ENCODE measurements around the gene CCDC50.

Gene CCDC50

GRCh38 chr3:191320316-191320715 is 8.9 kb upstream of the CCDC50 start:
- DNase-seq: no peak

DNA sequence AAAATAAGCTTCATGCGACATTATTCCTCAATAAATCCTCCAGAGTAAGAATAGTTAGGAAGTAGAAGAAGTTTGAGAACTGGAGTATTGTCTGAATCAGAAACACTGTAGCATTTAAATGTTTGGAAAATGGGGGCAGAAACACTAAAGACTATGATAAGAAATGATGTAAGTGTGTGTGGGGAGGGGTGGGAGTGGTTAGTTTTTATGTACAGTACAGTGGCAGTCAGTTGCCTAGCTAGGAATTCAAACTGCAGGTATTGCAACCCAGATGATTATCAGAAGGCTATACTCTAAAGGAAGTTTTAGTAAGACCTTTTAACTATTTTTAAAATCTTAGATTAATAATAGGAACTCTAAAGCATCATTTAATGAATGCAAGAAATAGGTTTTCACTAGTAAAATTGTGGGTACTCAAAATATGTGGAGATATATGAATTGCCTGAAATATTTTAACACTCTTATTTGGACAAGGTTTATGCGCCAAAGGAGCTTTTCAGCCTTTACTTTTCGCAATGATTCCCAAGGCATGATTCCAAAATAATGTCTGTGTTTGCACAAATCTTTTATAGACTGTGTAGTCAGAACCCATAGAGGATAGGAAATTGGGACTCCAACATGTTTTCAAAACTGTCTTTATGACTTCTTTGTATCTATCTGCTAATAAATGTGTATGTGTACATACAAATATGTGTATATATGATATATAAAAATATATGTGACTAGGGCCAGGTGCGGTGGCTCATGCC is 8.0 kb upstream of the CCDC50 start:
- DNase-seq: no peak

GRCh38 chr3:191324936-191325335 is 4.3 kb upstream of the CCDC50 start:
- no peak for DNase-seq

GRCh38 chr3:191327526-191327925 is 1.7 kb upstream of the CCDC50 start:
- DNase-seq: no peak

DNA sequence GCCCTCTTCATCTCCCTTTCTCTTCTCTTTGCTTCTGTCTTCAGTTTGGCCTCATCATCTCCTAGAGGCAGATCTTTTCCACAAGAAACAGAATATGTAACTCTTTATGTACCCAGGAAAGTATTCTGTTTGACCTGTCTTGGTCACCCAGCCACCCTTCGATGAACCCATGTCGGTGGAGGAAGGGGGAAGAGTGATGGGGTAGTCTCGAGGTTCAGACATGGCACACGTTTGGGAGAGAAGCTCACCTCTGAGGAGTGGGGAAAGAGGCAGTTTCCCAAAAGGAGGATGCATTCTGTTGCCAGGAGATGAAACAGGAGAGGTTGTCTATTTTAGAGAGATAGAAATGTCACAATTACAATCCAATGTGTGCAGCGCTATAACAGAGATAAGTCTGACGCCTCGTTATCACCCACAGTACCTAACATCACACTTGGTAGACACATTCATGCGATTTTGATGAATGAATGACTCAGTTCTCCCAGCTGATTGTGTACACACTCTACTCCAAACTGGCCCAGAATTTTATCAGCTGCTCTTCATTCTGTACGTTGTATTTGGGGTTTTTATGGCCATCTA is 722 bp upstream of the CCDC50 start:
- DNase-seq: no peak

DNA sequence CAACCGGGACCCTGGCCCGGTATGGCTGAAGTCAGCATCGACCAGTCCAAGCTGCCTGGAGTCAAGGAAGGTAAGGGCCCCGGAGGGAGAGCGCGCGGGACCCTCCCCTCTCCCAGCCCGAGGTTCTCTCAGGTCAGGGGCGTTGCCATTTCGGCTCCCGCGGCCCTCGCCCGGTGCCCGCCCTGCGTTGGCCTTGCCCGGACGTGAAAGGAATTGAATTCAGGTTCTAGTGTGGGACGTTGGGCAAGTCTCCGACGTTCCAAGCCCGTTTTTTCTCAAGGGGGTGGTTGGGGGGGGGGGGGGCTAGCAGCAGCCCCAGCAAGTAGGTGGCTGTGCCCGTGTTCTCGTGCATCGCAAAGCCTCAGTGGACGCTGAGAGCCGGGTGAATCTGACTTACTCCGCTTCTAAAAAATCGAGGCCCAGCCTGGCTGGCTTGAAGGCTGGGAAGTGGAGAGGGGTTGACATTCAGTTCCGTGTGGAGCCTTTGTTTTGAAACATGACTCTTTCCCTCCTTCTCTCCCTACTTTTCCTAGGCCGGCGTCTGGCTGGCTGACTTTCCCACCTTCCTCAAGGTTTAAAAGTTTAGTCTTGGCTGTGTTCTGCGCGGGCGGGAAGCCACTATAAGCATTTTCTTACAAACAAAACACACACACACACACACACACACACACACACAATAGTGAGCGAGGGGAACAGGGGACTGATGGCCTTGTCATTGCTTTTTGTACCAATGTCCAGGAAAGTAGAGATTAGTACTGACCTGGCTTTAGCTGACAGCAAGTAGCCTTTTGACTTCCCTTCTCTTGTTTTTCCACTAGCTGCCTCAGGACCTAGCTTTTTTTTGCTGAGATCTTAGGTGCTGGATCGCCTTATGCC is 698 bp downstream of the CCDC50 start, which contains the start of gene UTS2B:
TSS of gene UTS2B (minus strand) at position 873 of the 876 bp plus-strand sequence. CDS start 48,337 bp downstream, outside the sequence.
- DNase-seq: peak in 1 of 2 donors; percentile 57

DNA sequence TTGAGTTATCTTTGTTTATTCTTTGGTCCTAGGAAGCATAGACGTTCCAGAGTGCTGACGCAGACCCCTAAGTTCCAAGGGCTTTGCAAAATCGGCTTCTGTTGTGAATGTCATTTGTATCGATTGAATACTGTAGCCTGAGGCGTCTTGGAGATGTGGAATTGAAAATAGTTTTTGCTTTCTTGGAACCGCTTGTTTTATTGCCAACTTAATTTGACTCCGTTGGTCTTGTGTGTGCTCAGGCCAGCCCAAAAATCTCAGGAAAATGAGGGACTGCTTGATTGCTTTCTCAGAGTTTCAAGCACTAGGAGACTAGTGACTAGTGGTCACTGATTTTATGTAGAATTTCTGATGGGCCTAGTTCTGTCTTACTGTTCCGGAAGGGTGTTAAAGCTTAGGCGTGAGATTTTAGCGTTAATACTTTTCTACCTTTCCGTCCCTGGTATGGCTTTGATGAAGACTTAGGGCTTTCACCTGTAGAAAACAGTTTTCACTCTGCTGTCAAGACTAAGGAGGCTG is 1.4 kb downstream of the CCDC50 start:
- no peak for DNase-seq

DNA sequence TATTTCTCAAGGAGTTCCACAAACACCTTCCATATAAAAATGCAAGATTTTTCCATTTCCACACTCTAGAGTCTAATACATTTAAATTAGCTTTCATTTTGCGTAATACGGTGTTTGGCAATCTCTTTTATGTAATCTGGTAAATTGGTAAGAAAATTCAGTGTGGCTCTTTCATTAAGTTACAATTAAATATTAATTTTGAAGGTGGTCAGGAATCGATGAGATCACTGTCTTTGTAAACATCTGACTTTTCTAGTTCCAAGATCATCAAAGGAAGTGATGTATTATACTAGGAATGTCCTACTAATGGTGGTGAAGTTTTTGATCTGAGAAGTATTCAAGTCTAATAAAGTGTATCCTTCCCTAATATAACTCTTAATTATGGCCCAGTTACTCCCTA is 2.2 kb downstream of the CCDC50 start:
- no peak for DNase-seq

GRCh38 chr3:191333298-191333880 is 4.2 kb downstream of the CCDC50 start:
- DNase-seq: no peak

DNA sequence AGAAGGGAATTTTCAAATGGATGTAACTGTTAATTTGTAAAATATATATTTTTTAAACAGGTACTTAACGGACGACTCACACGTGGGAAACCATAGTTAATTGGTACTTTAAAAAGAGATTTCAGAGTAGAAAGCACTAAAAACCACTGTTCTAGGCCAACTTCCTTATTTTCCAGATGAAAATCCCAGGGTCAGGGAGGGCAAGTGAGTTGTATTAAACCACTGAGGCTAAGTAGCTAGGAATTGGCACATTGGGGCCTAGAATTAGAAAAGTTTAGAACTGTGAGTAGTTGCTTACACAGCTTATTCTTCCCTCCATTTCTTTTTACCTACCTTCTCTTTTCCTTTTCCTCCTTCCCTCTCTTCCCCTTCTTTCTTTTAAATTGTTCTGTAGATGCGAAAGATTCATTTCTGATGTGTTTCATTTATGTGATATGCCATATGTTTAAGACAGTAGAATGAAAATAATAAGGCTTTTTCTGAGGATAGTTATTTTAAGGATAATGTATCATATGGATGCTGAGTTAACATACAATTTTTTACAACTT is 5.2 kb downstream of the CCDC50 start:
- DNase-seq: no peak

DNA sequence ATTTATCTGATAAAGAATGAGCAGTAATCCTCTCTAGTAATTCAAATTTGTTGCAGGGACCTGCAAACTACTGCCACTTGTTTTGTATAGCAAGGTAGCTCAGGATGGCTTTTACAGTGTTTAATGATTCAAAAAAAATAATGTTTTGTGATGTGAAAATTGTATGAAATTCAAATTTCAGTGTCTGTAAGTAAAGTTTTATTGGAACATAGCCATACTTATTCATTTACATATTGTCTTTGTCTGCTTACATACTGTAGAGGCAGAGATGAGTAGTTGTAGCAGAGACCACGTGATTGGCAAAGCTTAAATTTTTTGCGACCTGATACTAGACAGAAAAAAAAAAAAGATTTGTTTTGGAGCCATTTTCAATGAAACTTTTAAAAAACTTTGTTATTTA is 7.6 kb downstream of the CCDC50 start:
- DNase-seq: no peak

DNA sequence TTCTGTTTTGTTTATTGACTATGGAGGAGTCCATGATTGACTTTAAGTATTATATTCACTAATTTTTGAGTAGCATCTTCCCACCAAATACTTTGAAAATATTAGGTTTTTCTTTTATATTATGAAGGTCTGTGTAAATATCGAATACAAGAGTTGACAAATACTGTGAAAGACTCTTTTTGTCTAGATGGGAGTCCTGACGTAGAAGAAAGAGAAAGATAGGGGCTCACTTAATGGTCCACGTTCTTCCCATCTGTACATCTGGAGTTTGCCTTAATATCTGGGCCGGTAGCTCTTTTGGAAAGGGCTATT is 8.9 kb downstream of the CCDC50 start:
- DNase-seq: no peak

DNA sequence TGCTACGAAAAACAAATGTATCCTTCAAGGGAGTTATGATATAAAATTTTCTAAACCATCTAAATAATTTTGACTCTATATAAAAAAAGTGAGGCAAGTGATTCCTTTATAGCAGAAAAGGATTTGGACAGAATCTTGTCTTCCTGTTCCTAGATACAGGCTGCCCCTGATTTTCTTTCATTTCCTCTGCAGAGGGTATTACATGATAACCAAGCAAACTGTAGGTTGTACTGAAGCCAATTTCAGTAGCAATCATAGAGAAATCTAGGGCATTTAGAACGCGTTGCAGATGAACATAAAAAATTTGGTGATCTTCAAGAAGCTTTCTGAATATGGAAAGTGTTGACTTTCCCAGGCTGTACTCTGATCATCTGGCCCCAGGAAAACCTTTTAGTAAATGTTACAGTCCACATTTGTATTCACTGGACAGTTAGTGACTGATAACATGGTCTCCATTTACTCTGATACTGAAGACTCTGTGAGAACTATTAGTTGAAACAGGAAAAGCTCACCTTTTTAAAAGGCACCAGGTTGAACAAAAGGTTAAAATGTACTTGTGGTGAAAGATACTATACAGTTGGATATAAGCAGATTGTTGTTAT is 10.2 kb downstream of the CCDC50 start:
- no peak for DNase-seq

DNA sequence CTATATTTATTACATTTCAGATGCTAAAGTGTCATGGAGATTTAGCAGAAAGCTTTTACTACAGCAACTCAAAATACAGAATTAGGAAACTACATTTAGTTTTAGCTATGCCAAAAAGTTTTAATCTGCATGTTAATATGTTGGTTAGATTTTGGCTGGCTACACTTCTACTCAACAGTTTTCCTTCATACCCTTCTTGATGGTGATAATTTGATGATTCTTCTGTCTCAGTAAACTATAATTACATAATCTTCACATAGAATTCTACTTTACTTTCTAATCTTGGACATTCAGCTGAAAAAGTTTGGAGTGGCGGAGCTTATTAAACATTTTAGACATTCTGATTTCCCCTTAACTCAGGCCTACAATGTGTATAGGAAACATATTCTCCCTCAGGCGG is 11.2 kb downstream of the CCDC50 start:
- no peak for DNase-seq

DNA sequence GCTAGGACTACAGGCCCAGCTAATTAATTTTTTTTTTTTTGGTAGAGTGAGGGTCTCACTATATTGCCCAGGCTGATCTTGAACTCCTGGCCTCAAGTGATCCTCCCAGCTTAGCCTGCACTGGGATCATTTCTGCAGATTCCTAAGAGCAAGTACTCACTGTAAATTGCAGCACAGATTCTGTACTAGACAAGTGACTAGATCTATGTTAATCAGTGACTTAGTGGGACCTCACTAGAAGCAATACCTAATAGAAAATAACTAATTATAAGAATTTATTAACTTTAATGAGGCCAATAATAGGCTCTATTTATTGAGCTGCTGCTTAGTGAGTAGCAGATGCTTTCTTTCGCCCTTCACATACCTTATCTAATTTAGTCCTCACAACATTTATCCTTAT is 11.8 kb downstream of the CCDC50 start:
- no peak for DNase-seq

DNA sequence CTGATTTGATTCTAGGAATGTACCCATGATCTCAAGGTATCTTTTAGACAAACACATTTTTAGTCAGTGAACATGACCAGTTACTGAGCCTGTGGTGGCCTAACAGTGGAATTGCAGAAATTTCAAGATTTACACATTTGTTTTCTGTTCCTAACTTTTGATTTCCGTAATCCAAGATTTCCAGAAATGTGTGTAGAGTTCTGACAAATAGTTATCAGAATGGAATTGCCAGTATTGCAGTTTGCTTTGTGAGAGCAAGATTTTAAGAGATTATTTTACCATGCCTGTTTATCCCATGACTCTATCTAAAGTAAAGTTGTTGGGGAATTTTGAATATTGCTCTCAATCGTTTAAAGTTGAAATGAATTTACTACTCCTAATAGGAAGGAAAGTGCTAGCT is 12.8 kb downstream of the CCDC50 start:
- no peak for DNase-seq

DNA sequence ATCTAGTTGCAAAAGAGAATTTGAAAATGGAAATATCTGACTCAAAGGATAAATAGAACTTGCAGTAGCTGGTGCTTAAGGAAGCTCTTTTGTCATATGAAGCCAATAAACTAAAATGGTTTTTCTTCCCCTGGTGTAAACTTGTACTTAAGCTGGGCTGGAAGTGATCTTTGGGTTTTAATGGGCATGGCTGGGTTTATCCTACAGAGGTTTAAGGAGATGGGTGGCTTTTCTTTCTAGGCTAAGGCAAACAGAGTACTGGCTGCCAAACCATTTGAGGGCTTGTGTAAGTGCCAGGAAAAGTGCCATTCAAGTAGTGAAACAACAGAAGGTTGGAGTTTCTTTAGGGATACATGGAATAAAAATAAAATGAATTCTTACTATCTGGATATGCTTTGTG is 13.2 kb downstream of the CCDC50 start:
- DNase-seq: no peak

DNA sequence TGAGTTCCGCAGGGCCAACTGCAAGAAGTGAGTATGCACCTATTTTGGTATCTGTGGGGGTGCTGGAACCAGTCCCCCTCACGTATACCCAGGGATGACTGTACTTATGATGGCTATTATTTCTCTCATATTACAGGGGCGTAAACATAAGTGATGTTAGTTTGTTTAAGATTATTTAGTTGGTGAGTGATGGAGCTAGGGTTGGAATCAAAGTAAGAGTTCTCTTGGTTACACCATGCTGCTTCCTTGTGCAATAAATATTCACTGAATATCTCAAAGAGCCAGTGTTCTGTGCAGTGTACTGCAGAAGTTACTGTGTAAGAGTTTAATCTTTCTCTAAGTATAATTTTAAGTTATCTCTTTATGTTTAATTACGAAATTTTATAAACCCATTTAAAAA is 13.9 kb downstream of the CCDC50 start:
- no peak for DNase-seq

DNA sequence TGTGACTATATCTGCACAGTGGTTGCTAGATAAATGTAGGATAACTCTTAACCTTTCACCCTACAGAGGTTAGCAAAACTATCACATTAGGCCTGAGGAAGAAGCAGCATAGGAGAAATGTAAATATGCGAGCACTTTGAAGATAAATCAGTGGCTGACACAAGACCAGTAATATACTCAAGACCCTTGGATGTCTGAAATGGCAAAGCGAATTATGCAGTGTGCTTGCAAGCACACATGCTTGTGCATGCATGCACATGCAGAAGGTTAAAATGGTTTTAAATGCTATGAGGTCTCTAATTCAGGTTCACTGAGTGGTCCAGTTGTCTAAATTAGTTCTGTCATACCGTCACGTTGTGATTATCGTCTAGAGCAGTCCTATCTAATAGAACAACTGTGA is 14.7 kb downstream of the CCDC50 start:
- DNase-seq: no peak

GRCh38 chr3:191345334-191345733 is 16.1 kb downstream of the CCDC50 start:
- no peak for DNase-seq

- DNase-seq: no peak
Observed at GRCh38 chr3:191347228-191347627, 18.0 kb downstream of the CCDC50 start.

DNA sequence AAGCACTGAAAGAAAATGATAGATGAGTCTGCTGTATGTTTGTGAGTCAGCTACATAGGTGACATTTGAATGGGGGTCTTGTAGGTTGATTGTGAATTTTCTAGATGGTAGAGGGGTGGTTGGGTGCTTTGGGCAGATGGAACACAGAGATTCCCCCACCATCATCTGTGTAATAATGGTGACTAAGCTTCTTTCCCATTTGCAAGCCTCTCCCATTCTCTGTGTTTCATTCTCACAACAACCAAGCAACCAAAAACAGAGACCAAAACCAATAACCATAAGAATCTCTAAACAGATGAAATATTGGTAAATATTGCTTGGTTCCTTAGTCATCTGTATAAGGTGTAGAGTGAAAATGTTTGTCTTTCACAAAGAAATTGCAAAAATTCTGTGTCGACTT is 18.9 kb downstream of the CCDC50 start:
- DNase-seq: no peak
